ENCODE data around the gene GRM7.

Gene GRM7

GRCh38 chr3:7489417-7489816, 628.5 kb downstream of the GRM7 start:
- no peak overlapping the region for H3K9ac ChIP-seq
- TF ChIP-seq Cebpa-rat (IDR thresholded peaks at IDR 0.05) = no peak
- H3K27ac ChIP-seq = no peak overlapping the region
- H3K4me1 ChIP-seq = no peaks in the 10 kb centered on the region
- peaks cover 3% of the 10 kb centered on the region for H3K9me3 ChIP-seq
- H4K20me1 ChIP-seq = no peaks in the 10 kb centered on the region
- no peak overlapping the region for H3K4me3 ChIP-seq
- H3K27me3 ChIP-seq = no peaks in the 10 kb centered on the region
- H3K4me2 ChIP-seq = no peak overlapping the region
- H3K36me3 ChIP-seq = no peaks in the 10 kb centered on the region

GRCh38 chr3:7498715-7499114, 637.8 kb downstream of the GRM7 start:
- no peak overlapping the region for H3K9ac ChIP-seq
- TF ChIP-seq Cebpa-rat (IDR thresholded peaks at IDR 0.05) = no peak
- peaks cover 12% of the 10 kb centered on the region for H3K9me3 ChIP-seq
- no peak overlapping the region for H3K27ac ChIP-seq
- H3K4me2 ChIP-seq = no peak overlapping the region
- H3K4me3 ChIP-seq = no peak overlapping the region
- no peaks in the 10 kb centered on the region for H3K4me1 ChIP-seq
- H3K27me3 ChIP-seq = no peaks in the 10 kb centered on the region
- H4K20me1 ChIP-seq = no peaks in the 10 kb centered on the region
- H3K36me3 ChIP-seq = no peaks in the 10 kb centered on the region

- no peak for TF ChIP-seq Cebpa-rat (IDR thresholded peaks at IDR 0.05)
- Histone ChIP-seq H3K4me3 (no peak overlapping the region), H3K4me1 (no peaks in the 10 kb centered on the region), H3K27ac (no peak overlapping the region), H3K9ac (no peak overlapping the region), H3K36me3 (no peaks in the 10 kb centered on the region), H3K4me2 (no peak overlapping the region), H3K27me3 (no peaks in the 10 kb centered on the region), H3K9me3 (no peaks in the 10 kb centered on the region), H4K20me1 (no peaks in the 10 kb centered on the region)
Observed at GRCh38 chr3:7503431-7503830, 642.5 kb downstream of the GRM7 start.

- no peaks in the 10 kb centered on the region for H3K9me3 ChIP-seq
- no peak overlapping the region for H3K27ac ChIP-seq
- no peaks in the 10 kb centered on the region for H4K20me1 ChIP-seq
- H3K4me1 ChIP-seq = no peaks in the 10 kb centered on the region
- no peak for TF ChIP-seq Cebpa-rat (IDR thresholded peaks at IDR 0.05)
- H3K9ac ChIP-seq = no peak overlapping the region
- H3K4me3 ChIP-seq = no peak overlapping the region
- H3K4me2 ChIP-seq = no peak overlapping the region
- H3K36me3 ChIP-seq = no peaks in the 10 kb centered on the region
- H3K27me3 ChIP-seq = no peaks in the 10 kb centered on the region
Observed at GRCh38 chr3:7504886-7505775, 644.2 kb downstream of the GRM7 start.

DNA sequence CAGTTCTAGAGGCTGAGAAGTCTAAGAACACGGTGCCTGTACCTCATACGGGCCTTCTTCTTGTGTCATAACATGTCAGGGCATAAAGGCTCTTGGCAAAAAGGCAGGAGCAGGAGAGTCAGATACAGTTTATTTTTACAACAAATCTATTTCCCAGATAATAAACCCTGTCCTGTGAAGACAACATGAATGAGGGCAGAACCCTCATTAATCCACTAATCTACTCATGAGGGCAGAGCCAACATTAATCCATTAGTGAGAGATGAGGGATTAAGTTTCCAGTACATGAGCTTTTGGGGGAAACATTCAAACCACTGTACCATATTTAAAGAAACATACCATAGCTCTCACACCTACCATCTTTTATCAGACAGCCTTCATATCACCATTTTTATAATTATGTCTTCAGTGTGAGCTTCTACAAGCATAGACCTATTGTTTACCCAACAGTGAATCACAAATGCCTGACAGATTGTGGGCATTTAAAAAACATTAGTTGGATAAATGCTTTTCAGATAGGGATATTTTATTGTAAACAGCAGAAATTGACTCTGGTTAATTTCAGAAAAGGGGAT, 645.8 kb downstream of the GRM7 start:
- no peak for TF ChIP-seq Cebpa-rat (IDR thresholded peaks at IDR 0.05)
- Histone ChIP-seq H3K4me1 (no peaks in the 10 kb centered on the region), H3K4me3 (no peak overlapping the region), H3K9ac (no peak overlapping the region), H4K20me1 (no peaks in the 10 kb centered on the region), H3K36me3 (no peaks in the 10 kb centered on the region), H3K9me3 (no peaks in the 10 kb centered on the region), H3K27ac (no peak overlapping the region), H3K27me3 (no peaks in the 10 kb centered on the region), H3K4me2 (no peak overlapping the region)

DNA sequence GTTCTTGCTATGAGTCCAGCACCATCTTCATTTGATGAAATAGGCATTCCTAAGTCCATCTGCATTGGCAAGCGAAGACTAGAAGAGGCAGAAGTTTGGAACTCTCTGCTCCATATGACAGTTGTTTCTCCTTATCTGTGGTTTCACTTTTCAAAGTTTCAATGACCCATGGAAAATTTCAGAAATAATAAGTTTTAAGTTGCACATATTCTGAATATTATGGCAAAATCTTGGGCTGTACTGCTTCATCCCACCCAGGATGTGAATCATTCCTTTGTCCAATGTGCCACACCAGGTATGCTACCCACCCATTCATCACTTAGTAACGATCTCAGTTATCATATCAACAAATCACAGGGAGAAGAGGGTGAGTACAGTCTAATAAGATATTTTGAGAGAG, 647.9 kb downstream of the GRM7 start:
- Histone ChIP-seq H4K20me1 (no peaks in the 10 kb centered on the region), H3K9ac (no peak overlapping the region), H3K4me3 (no peak overlapping the region), H3K27me3 (no peaks in the 10 kb centered on the region), H3K36me3 (no peaks in the 10 kb centered on the region), H3K9me3 (no peaks in the 10 kb centered on the region), H3K4me2 (no peak overlapping the region), H3K27ac (no peak overlapping the region), H3K4me1 (no peaks in the 10 kb centered on the region)
- no peak for TF ChIP-seq Cebpa-rat (IDR thresholded peaks at IDR 0.05)

DNA sequence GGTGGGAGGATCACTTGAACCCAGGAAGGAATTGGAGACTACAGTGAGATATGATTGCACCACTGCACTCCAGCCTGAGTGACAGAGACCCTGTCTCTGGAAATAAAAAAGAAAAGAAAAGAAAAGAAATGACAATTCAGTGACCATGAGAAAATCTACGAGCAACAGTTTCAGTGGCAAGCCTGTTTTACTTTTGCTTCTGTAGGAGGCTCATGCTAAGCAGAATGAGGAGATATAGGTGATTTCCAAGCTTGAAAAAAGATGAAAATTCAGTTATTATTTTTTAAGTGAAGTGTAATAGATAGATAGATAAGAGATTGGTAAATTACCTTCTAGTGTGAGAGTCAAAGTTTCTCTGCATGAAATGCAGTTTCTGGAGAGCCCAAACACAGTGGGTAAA, 651.1 kb downstream of the GRM7 start:
- no peak overlapping the region for H3K4me3 ChIP-seq
- H3K27ac ChIP-seq = no peak overlapping the region
- H4K20me1 ChIP-seq = no peaks in the 10 kb centered on the region
- H3K4me2 ChIP-seq = no peak overlapping the region
- H3K9me3 ChIP-seq = no peaks in the 10 kb centered on the region
- no peak overlapping the region for H3K9ac ChIP-seq
- no peaks in the 10 kb centered on the region for H3K4me1 ChIP-seq
- TF ChIP-seq Cebpa-rat (IDR thresholded peaks at IDR 0.05) = no peak
- no peaks in the 10 kb centered on the region for H3K36me3 ChIP-seq
- no peaks in the 10 kb centered on the region for H3K27me3 ChIP-seq

DNA sequence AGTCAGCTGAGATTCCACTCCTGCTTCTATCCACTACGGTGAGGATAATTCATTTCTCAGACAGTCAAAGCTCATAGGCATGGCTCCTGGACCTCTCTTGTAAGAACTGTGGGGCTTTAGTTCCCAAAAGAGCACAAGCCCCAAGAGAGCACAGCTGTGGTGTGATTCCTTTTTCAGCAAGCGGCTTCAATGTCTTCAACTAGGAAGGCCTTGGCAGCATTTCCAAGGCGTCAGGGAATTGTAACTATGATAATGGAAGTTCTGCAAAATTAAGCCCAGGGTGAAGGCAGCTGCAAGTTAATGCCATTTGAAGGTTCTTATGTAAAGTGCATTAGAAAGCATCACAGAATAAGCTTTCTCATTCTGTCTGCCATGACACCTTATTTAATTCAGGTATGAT, 657.1 kb downstream of the GRM7 start:
- Histone ChIP-seq H3K9ac (no peak overlapping the region), H3K4me2 (no peak overlapping the region), H3K9me3 (no peaks in the 10 kb centered on the region), H3K4me1 (no peaks in the 10 kb centered on the region), H3K4me3 (no peak overlapping the region), H3K36me3 (no peaks in the 10 kb centered on the region), H4K20me1 (no peaks in the 10 kb centered on the region), H3K27me3 (no peaks in the 10 kb centered on the region), H3K27ac (no peak overlapping the region)
- no peak for TF ChIP-seq Cebpa-rat (IDR thresholded peaks at IDR 0.05)

DNA sequence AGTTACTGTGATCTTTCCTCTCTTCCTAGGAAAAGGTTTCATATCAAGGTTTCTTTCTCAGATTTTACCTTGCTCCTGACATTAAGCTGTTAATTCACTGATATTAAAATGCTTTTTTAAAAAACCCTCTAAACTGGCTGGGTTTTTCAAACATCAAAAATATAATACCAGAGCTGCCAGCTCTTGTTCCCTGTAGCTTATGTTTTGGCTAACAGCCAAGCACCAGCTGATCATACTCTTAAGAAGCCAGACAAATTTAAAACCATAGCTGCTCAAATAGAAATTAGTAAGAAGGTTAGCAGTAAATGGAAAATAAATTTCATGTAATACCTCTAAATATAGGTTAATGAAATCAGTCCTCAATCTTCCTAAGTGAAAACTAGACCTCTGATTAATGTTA, 657.5 kb downstream of the GRM7 start:
- Histone ChIP-seq H3K9me3 (no peaks in the 10 kb centered on the region), H3K36me3 (no peaks in the 10 kb centered on the region), H3K27me3 (no peaks in the 10 kb centered on the region), H3K4me3 (no peak overlapping the region), H3K27ac (no peak overlapping the region), H3K4me2 (no peak overlapping the region), H3K4me1 (no peaks in the 10 kb centered on the region), H3K9ac (no peak overlapping the region), H4K20me1 (no peaks in the 10 kb centered on the region)
- TF ChIP-seq Cebpa-rat (IDR thresholded peaks at IDR 0.05) = no peak

DNA sequence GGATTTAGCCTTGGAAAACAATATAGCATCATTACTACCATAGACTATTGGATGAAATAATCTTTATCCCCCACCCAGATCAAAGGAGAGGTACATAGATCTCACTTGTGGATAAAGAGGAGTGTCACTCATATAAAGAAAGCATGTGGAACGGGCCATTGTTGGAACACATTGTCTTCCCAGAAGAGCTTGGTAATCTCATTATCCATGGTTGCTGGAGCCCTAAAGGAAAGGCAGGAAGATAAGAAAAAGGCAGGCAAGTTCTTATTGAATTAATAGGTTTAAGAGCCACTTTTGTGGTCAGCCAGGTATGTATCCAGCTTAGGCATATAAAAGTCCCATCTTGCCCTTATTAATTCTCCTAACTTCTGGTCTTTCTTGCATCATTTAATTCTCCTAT, 659.1 kb downstream of the GRM7 start:
- Histone ChIP-seq H3K36me3 (no peaks in the 10 kb centered on the region), H3K27ac (no peak overlapping the region), H3K4me3 (no peak overlapping the region), H3K27me3 (no peaks in the 10 kb centered on the region), H4K20me1 (no peaks in the 10 kb centered on the region), H3K9ac (no peak overlapping the region), H3K9me3 (no peaks in the 10 kb centered on the region), H3K4me1 (no peaks in the 10 kb centered on the region), H3K4me2 (no peak overlapping the region)
- TF ChIP-seq Cebpa-rat (IDR thresholded peaks at IDR 0.05) = no peak

Measured in BLaER1 (cell line).